SW 1271 (cell line): Measurements from ENCODE around the gene TCP11.

Experiments
- DNase-seq, 2 experiments: peaks; one replicate each; lab custom pipeline; 2025; lab: John Stamatoyannopoulos, UW

TCP11 gene

GRCh38 chr6:35092362-35093117 is 48.6 kb downstream of the TCP11 start:
- DNase-seq = no peak

GRCh38 chr6:35091346-35092083 is 49.6 kb downstream of the TCP11 start:
- no peak for DNase-seq

GRCh38 chr6:35090734-35091133 is 50.4 kb downstream of the TCP11 start:
- DNase-seq = no peak

- no peak for DNase-seq
These were observed 51.1 kb downstream of the TCP11 start for GRCh38 chr6:35089935-35090505.

GRCh38 chr6:35089216-35089934 is 51.8 kb downstream of the TCP11 start:
- no peak for DNase-seq

GRCh38 chr6:35088281-35089215 is 52.6 kb downstream of the TCP11 start:
- DNase-seq = no peak

GRCh38 chr6:35087361-35088280 is 53.5 kb downstream of the TCP11 start:
- DNase-seq = no peak

- DNase-seq = no peak
These were observed 54.3 kb downstream of the TCP11 start for GRCh38 chr6:35086636-35087360.

- no peak for DNase-seq
These were observed 54.9 kb downstream of the TCP11 start for GRCh38 chr6:35086282-35086632.

GRCh38 chr6:35085359-35086281 is 55.5 kb downstream of the TCP11 start:
- no peak for DNase-seq

GRCh38 chr6:35084511-35085203 is 56.5 kb downstream of the TCP11 start:
- DNase-seq = no peak

GRCh38 chr6:35084041-35084491 is 57.1 kb downstream of the TCP11 start:
- no peak for DNase-seq

- no peak for DNase-seq
These were observed 57.6 kb downstream of the TCP11 start for GRCh38 chr6:35083507-35083906.

- DNase-seq = no peak
These were observed 58.3 kb downstream of the TCP11 start for GRCh38 chr6:35082733-35083403.

GRCh38 chr6:35082046-35082732 is 59.0 kb downstream of the TCP11 start:
- no peak for DNase-seq

- DNase-seq = no peak
These were observed 59.7 kb downstream of the TCP11 start for GRCh38 chr6:35081426-35081851.
